Adrenal gland (tissue), 5 donors: Measurements from ENCODE around the gene MTMR11.

Experiments
- CTCF ChIP-seq, 6 experiments: fragments of 450-650 bp in 4 of 6; fragments of 200-600 bp in 2 of 6; sonication (generic) in 1 of 6; IDR thresholded peaks; 1 replicate in 5 of 6; 2 replicates in 1 of 6; pipeline versions ENCODE4 v1.5.1 to v1.8.0; 2016 to 2021; ENCODE audit warnings: antibody characterized with exemption in 6 of 6, mild to moderate bottlenecking in 2 of 6, moderate library complexity in 1 of 6
- POLR2A ChIP-seq, 2 donors: fragments of 450-650 bp; IDR thresholded peaks; one replicate each; pipeline ENCODE4 v1.6.1; 2017; ENCODE audit warnings: antibody characterized with exemption in 2 of 2, mild to moderate bottlenecking in 2 of 2, moderate library complexity in 1 of 2
- donor health status: DM: no; HTN: no; CAD: no.

DNA sequence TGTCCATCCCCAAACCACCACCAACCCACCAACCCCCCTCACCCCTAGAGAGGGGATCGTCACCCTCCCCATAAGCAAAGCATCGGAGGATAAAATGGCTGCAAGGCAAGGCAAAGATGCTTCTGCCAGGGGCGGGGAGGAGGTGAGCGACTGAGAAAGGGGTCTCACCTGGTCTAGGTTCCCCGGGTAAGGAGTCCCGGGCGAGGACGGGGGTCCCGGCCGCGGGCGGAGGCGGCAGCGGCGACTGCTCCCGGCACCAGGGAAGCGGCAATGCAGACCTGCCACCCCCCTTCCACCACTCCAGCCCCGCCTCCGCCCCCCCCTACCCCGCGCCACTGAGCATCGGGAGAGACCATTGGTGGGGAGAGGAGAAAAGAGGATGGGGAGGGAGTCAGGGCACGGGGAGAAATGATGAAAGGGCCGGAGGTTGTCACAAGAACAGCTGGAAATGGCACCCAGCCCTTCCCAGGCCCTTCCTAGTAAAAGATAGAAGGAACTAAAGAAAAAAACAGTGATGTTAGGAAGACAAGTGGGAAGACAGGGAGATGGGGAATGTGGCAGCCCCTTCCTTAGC is 19.0 kb downstream of the MTMR11 start, which contains the start of gene SV2A:
- TF ChIP-seq CTCF (IDR thresholded peaks at IDR 0.05) (no peak), POLR2A (IDR thresholded peaks at IDR 0.05) (peak in 1 of 2 donors; percentile 12)
